Measurements from ENCODE around the gene FIGN.
A peak's percentile ranks its signal among the peaks of the same experiment; 100 is the strongest.

The FIGN gene

DNA sequence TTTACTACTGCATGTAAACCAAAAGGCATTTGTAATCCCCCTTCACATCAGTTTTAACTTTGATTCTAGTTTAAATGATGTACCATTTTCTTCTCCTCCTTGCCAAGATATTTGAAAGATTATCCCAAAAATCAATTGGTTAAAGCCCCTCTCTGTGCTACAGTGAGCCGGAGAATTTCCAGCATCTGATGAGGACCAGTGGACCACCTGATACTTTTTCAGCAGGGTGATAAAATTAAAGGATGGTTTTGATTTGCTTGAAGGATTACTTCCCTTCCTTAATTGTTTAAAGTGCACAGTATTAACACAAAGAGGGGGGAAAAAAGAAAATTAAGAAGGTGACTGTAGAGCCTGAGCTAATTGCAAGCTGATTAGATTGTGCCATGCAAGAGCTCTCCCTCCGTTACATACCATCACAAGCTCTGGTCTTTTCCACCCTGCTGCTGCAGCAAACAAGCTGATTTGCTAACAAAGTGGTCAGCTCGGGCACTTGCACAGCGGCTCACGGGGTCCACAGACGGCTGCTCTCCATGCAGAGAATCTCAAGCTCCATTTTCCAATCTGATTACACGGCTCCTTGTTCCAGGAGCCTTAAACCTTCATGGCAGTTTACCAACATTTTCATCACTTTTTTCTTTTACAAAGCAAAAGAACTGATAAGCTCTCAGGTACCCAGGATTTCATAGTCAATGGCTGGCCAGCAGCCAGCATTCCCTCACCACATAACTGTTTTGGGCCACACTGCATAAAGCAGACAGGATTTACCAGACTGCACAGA lies 22.1 kb downstream of the FIGN start:
- H3K36me3 ChIP-seq (ENCODE audit: insufficient read depth, low read length): no peaks in the 10 kb centered on the region
- peak overlapping the region; percentile 3 for H3K4me3 ChIP-seq (ENCODE audit: low read length)
- no peaks in the 10 kb centered on the region for H3K27me3 ChIP-seq (ENCODE audit: insufficient read depth, low read length)
- no peaks in the 10 kb centered on the region for H3K9me3 ChIP-seq (ENCODE audit: low read length)
- H2AFZ ChIP-seq (ENCODE audit: low read depth, low read length): no peak overlapping the region
- H3K4me1 ChIP-seq (ENCODE audit: insufficient read depth, low read length): peaks cover 75% of the 10 kb centered on the region

DNA sequence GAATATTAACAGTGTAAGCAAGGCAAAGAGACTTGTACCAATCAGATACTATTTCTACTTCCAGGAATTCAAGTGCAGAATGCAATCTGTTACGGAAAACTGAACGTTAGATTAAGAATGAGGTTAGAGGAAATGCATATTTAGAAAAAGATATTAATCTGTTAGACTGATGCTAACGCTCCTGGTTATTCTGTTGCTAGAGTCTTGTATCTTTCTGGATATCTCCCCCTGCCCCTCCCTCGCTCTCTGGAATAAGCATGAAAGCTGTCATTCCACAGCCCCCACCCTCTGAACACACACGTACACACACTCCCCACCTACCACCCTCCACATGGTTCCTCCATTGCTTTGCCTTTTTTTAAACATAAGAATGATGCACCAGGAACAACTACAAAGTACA lies 24.1 kb downstream of the FIGN start:
- Histone ChIP-seq H3K36me3 (ENCODE audit: insufficient read depth, low read length) (no peaks in the 10 kb centered on the region), H2AFZ (ENCODE audit: low read depth, low read length) (no peak overlapping the region), H3K9me3 (ENCODE audit: low read length) (no peaks in the 10 kb centered on the region), H3K27me3 (ENCODE audit: insufficient read depth, low read length) (no peaks in the 10 kb centered on the region), H3K4me3 (ENCODE audit: low read length) (no peak overlapping the region), H3K4me1 (ENCODE audit: insufficient read depth, low read length) (peaks cover 56% of the 10 kb centered on the region)

DNA sequence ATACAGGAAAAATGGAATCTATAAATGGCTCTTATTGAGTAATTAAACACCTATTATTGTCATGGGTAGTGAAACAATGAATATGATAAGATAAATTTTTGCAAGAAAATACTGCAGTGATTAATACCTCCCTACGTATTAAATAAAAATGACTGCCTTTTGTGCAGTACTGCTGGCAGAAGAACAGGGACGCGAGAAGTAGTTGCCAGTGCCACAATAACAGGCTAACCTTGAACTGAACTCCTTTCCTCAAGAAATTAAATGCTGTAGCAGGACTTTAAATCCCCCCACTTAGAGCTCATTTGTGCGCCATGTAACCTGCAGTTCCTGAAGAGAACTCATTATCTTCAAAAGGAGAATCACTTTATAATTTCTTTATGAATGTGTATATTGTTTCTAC lies 24.6 kb downstream of the FIGN start:
- H3K9me3 ChIP-seq (ENCODE audit: low read length): no peaks in the 10 kb centered on the region
- H3K4me1 ChIP-seq (ENCODE audit: insufficient read depth, low read length): peaks cover 53% of the 10 kb centered on the region
- H2AFZ ChIP-seq (ENCODE audit: low read depth, low read length): no peak overlapping the region
- peaks cover 2% of the 10 kb centered on the region for H3K36me3 ChIP-seq (ENCODE audit: insufficient read depth, low read length)
- no peaks in the 10 kb centered on the region for H3K27me3 ChIP-seq (ENCODE audit: insufficient read depth, low read length)
- H3K4me3 ChIP-seq (ENCODE audit: low read length): no peak overlapping the region

DNA sequence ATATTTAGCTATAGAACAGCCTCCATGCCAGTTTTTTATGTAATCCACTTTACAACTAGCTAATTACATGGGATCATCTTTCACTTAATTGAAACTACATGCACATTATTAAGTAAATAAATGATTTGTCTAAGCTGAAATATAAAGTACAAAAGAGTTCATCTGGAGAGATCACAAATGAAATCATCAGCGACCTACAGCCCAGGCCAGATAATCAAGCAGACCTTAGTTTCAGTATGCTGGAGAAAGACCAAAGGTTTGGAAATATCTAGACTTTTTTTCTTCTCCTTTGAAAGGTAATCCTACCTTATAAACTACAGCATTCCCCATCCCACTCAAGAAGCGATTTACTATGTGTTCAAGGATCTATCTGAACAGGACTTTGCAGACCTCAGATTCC lies 26.5 kb downstream of the FIGN start:
- Histone ChIP-seq H2AFZ (ENCODE audit: low read depth, low read length) (no peak overlapping the region), H3K9me3 (ENCODE audit: low read length) (no peaks in the 10 kb centered on the region), H3K36me3 (ENCODE audit: insufficient read depth, low read length) (peaks cover 4% of the 10 kb centered on the region), H3K4me3 (ENCODE audit: low read length) (no peak overlapping the region), H3K4me1 (ENCODE audit: insufficient read depth, low read length) (peaks cover 34% of the 10 kb centered on the region), H3K27me3 (ENCODE audit: insufficient read depth, low read length) (no peaks in the 10 kb centered on the region)

DNA sequence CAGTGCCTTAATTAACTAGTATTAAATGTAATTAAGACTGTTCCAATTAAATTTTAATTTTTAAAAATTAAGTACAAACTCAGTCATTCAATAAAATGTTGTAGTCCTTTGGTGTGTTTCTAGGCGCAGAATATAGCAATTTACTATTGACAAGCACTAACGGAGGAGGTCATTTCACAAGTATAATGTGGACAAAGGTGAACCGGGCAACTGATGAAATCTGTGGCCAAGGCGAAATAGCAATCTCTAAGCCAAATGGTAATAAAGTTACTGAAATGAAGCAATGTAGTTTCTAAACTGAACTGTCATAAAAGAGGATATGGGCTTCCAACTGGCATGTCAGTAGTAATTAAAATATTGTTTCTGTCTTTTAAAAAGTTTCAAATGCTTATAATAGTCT lies 27.5 kb downstream of the FIGN start:
- H3K4me1 ChIP-seq (ENCODE audit: insufficient read depth, low read length): peaks cover 24% of the 10 kb centered on the region
- H3K4me3 ChIP-seq (ENCODE audit: low read length): no peak overlapping the region
- H3K27me3 ChIP-seq (ENCODE audit: insufficient read depth, low read length): no peaks in the 10 kb centered on the region
- H3K9me3 ChIP-seq (ENCODE audit: low read length): no peaks in the 10 kb centered on the region
- H2AFZ ChIP-seq (ENCODE audit: low read depth, low read length): no peak overlapping the region
- H3K36me3 ChIP-seq (ENCODE audit: insufficient read depth, low read length): peaks cover 4% of the 10 kb centered on the region

DNA sequence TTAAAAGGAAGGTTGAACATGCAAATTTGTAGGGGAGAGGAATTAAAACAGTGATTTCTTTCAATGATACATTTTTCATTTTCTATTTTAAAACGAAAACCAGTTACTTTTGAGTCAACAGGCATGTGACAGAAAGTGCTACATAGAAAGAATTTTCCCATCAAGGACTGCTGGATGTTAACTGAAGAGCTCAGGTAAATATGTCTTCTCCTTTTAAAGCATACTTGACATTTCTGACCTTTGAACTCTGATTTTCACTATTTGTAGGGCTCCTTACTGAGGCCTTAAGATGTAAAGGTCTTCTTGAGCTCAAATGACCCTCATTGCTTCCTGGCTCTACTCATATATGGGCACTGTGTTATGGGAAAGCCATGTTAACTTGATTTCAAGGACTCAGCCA lies 32.4 kb downstream of the FIGN start:
- H2AFZ ChIP-seq (ENCODE audit: low read depth, low read length): no peak overlapping the region
- H3K36me3 ChIP-seq (ENCODE audit: insufficient read depth, low read length): peaks cover 14% of the 10 kb centered on the region
- peaks cover 6% of the 10 kb centered on the region for H3K4me1 ChIP-seq (ENCODE audit: insufficient read depth, low read length)
- no peaks in the 10 kb centered on the region for H3K27me3 ChIP-seq (ENCODE audit: insufficient read depth, low read length)
- H3K9me3 ChIP-seq (ENCODE audit: low read length): no peaks in the 10 kb centered on the region
- no peak overlapping the region for H3K4me3 ChIP-seq (ENCODE audit: low read length)

DNA sequence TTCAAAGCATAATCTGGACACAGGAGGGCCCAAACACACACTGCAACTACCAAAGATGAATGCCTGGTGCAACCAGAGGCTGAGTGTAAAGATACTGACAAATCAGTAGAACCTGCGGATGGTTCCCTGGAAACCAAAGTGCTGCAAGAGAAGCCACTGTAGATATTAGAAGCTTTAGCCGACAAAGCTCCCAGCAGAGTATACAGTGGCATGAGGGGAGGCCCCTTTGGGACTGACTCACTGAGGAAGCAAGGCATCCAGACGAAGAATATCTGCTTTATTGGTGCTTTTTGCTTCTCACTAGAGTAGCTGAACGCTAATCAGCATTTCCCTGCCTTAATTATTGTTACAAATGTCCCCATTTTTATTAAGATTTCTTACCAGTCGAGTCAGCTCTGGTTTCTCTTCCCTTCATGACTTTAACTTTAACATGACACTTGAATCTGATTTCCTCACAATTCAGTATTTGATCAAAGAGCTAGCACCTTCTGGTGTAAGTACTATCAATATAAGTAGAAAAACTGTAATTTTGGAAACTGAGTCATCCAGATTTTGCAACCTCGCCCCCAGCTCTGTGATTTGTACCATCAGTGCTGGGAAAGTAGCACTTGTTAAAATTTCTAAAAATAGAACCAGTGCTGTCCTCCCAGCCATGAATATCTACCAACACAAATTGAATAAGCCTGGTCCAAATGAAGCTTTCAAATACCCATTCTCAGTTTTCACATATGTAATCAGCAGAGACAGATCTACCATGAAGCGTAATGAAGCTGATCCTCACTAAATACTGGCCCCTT lies 34.2 kb downstream of the FIGN start:
- Histone ChIP-seq H3K4me1 (ENCODE audit: insufficient read depth, low read length) (peaks cover 7% of the 10 kb centered on the region), H3K36me3 (ENCODE audit: insufficient read depth, low read length) (peaks cover 14% of the 10 kb centered on the region), H3K4me3 (ENCODE audit: low read length) (no peak overlapping the region), H3K27me3 (ENCODE audit: insufficient read depth, low read length) (no peaks in the 10 kb centered on the region), H2AFZ (ENCODE audit: low read depth, low read length) (no peak overlapping the region), H3K9me3 (ENCODE audit: low read length) (no peaks in the 10 kb centered on the region)

DNA sequence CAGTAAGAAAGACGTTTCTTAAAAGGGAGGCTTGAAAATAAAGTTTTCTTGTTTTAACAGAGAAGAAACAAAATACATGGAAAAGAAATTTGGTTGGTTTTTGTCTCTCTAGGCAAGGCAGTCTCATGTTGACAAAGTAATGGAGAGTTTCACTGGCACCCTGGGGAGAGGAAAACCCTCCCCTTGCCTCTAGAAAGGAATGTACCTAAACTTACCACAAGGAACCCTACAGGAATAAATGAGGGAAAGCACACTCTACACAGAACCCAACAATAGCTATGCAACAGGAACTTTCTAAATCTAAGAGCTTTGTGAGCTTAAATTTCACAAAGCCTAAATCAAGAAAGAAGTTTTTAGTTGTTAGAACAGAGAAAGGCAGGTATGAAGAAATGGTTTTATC lies 37.0 kb downstream of the FIGN start:
- Histone ChIP-seq H3K4me3 (ENCODE audit: low read length) (no peak overlapping the region), H3K27me3 (ENCODE audit: insufficient read depth, low read length) (no peaks in the 10 kb centered on the region), H3K4me1 (ENCODE audit: insufficient read depth, low read length) (peaks cover 7% of the 10 kb centered on the region), H3K9me3 (ENCODE audit: low read length) (no peaks in the 10 kb centered on the region), H3K36me3 (ENCODE audit: insufficient read depth, low read length) (peaks cover 9% of the 10 kb centered on the region), H2AFZ (ENCODE audit: low read depth, low read length) (no peak overlapping the region)

DNA sequence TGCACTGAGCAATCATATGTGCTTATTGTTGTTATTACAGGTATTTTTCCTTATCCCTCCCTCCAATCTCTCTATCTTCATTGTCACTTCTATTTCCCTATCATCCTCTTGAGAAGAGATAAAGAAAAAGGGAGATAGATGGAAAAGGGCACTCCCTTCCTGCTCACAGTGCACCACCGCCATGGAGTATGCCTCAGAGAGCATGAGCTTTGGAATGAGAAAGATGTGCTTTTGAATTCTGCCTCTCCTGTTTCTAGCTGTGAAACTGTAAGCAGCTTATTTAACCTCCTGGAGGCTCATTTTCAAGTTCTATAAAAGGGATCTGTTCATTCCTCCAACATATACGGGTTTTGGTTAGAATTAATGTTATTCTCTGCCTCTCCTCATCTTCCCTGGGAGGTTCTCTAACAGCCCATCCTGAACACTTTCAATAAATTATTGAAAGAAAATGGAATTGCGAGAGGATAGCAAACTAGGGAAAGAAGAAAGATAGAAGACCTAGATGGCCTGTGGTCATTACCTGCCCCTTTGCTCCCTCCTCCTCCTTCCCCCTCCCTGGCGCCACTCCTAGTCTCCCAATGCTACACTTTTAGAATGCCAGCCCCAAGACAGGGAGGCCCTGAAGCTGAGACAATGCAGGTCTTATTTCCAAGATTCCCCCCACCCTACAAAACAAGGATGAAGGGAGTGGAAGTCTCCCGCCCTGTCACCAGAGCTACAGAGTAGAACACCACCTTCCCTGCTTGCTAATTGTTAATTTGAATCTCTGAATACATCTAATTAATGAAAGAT lies 37.8 kb downstream of the FIGN start:
- peaks cover 9% of the 10 kb centered on the region for H3K36me3 ChIP-seq (ENCODE audit: insufficient read depth, low read length)

DNA sequence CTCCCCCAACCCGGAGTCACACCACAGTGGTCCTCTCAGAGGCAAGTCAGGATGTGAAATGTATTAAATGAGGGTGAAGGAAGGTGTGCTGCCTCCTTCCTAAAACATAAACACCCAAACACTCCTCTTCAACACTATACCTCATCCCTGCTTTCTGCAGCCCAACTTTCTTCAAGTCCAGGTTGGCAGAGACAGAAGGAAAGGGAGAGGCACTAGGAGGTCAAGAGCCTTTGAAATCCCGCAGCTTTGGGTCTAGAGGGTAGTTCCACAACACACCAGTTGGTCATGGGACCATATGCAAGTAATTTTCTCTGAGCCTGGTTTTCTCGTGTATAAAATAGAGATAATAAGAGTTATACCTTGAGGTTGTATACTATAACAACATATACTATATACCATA lies 38.4 kb downstream of the FIGN start:
- H3K4me1 ChIP-seq (ENCODE audit: insufficient read depth, low read length): peaks cover 7% of the 10 kb centered on the region
- H2AFZ ChIP-seq (ENCODE audit: low read depth, low read length): no peak overlapping the region
- no peaks in the 10 kb centered on the region for H3K27me3 ChIP-seq (ENCODE audit: insufficient read depth, low read length)
- no peaks in the 10 kb centered on the region for H3K9me3 ChIP-seq (ENCODE audit: low read length)
- peaks cover 8% of the 10 kb centered on the region for H3K36me3 ChIP-seq (ENCODE audit: insufficient read depth, low read length)
- H3K4me3 ChIP-seq (ENCODE audit: low read length): no peak overlapping the region

More for the DNA sequence above, 37.8 kb downstream of the FIGN start:
- Histone ChIP-seq H3K27me3 (ENCODE audit: insufficient read depth, low read length) (no peaks in the 10 kb centered on the region), H3K9me3 (ENCODE audit: low read length) (no peaks in the 10 kb centered on the region), H2AFZ (ENCODE audit: low read depth, low read length) (no peak overlapping the region), H3K4me1 (ENCODE audit: insufficient read depth, low read length) (peaks cover 7% of the 10 kb centered on the region), H3K4me3 (ENCODE audit: low read length) (no peak overlapping the region)

DNA sequence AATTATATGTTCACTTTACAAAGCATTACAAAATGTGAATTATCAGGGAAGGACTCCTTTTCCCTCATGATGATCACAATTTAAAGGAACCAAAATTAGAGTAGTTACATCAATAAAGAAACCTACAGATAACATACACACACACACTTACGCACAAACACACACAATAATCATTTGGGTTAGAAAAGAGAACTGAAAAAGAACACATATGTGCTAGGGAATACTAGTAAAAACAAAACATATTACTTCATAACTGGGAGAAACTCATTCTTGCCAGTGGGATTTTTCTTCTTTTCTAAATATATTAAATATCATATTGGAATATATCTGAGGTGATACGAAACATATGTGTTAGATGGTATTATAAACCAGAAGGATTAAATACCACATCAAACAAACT lies 42.3 kb downstream of the FIGN start:
- Histone ChIP-seq H3K4me3 (ENCODE audit: low read length) (no peak overlapping the region), H3K9me3 (ENCODE audit: low read length) (no peaks in the 10 kb centered on the region), H3K4me1 (ENCODE audit: insufficient read depth, low read length) (peaks cover 2% of the 10 kb centered on the region), H2AFZ (ENCODE audit: low read depth, low read length) (no peak overlapping the region), H3K27me3 (ENCODE audit: insufficient read depth, low read length) (no peaks in the 10 kb centered on the region), H3K36me3 (ENCODE audit: insufficient read depth, low read length) (no peaks in the 10 kb centered on the region)

DNA sequence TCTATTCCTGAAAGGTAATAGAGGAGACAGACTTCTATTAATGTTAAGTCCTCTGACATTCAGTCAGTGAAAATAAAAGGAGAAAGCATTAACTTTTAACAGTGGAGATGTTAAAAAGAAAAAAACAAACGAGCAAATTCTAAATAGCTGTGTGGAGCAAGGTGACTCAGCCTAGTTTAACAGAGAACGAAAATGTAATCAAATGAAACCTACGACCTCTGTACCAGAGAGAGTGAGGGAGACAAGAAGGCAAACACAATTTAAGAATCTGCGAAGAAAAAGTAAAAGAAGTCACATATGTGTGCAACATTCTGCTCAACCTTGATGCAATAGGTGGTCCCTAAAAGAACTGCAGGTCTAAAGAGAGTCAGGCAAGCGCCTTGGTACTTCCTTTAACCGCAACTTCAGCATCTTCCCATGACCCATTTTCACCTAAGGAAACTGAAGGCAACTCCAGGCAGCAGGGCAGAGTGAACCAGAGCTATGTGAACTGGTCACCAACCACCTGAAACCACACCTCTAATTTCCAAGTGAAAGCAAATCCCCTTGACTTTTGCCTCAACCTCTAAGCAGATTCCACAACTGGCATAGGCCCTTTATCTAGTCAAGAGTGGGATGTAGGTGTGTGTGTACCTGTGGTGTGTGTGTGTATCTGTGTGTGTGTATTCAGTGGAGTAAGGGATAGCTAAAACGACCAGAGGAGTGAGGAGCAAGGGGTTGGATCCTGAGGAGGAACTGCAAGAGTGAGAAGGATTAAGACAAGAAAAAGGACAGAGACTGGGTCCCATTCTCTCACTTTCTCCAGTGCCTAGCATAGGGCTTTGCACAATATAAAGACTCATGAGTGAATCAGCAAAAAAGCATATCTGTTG lies 43.0 kb downstream of the FIGN start:
- Histone ChIP-seq H2AFZ (ENCODE audit: low read depth, low read length) (no peak overlapping the region), H3K36me3 (ENCODE audit: insufficient read depth, low read length) (no peaks in the 10 kb centered on the region), H3K4me1 (ENCODE audit: insufficient read depth, low read length) (no peaks in the 10 kb centered on the region), H3K4me3 (ENCODE audit: low read length) (no peak overlapping the region), H3K27me3 (ENCODE audit: insufficient read depth, low read length) (no peaks in the 10 kb centered on the region), H3K9me3 (ENCODE audit: low read length) (no peaks in the 10 kb centered on the region)
